ENCODE results near the gene PCSK2.
"Not testable (repeated sequence)": the region's sequence is repeated elsewhere in the genome, so short reads cannot be mapped to it uniquely, and the experiment has no call there.

PCSK2 gene

GRCh38 chr20:17226410-17227218 lies at the start of gene PCSK2:
TSS of gene PCSK2 (plus strand) at chr20:17227040. CDS start at chr20:17227306, 266 bp downstream.
- no peak for DNase-seq (ENCODE audit: low read depth)

- no peak for DNase-seq (ENCODE audit: low read depth)
Measured at GRCh38 chr20:17177341-17177740, 49.5 kb upstream of the PCSK2 start.

GRCh38 chr20:17179840-17180239 lies 47.0 kb upstream of the PCSK2 start:
- no peak for DNase-seq (ENCODE audit: low read depth)

- no peak for DNase-seq (ENCODE audit: low read depth)
Measured at GRCh38 chr20:17189976-17190695, 36.7 kb upstream of the PCSK2 start.

GRCh38 chr20:17197041-17197440 lies 29.8 kb upstream of the PCSK2 start:
- DNase-seq (ENCODE audit: low read depth) = no peak

- DNase-seq (ENCODE audit: low read depth) = no peak
Measured at GRCh38 chr20:17202030-17202429, 24.8 kb upstream of the PCSK2 start.

- DNase-seq (ENCODE audit: low read depth) = no peak
Measured at GRCh38 chr20:17202673-17203072, 24.2 kb upstream of the PCSK2 start.

- DNase-seq (ENCODE audit: low read depth) = no peak
Measured at GRCh38 chr20:17205084-17205813, 21.6 kb upstream of the PCSK2 start.

GRCh38 chr20:17210387-17210786 lies 16.5 kb upstream of the PCSK2 start:
- no peak for DNase-seq (ENCODE audit: low read depth)

GRCh38 chr20:17210983-17211382 lies 15.9 kb upstream of the PCSK2 start:
- no peak for DNase-seq (ENCODE audit: low read depth)

GRCh38 chr20:17215167-17215566 lies 11.7 kb upstream of the PCSK2 start:
- no peak for DNase-seq (ENCODE audit: low read depth)

GRCh38 chr20:17219856-17220255 lies 7.0 kb upstream of the PCSK2 start:
- not testable (repeated sequence) for DNase-seq (ENCODE audit: low read depth)

- no peak for DNase-seq (ENCODE audit: low read depth)
Measured at GRCh38 chr20:17223553-17223952, 3.3 kb upstream of the PCSK2 start.

GRCh38 chr20:17225851-17226409 lies 910 bp upstream of the PCSK2 start:
- DNase-seq (ENCODE audit: low read depth) = no peak

- no peak for DNase-seq (ENCODE audit: low read depth)
Measured at GRCh38 chr20:17227219-17227575, 357 bp downstream of the PCSK2 start.

GRCh38 chr20:17227669-17228623 lies 1.1 kb downstream of the PCSK2 start:
- no peak for DNase-seq (ENCODE audit: low read depth)

GRCh38 chr20:17228624-17229061 lies 1.8 kb downstream of the PCSK2 start:
- no peak for DNase-seq (ENCODE audit: low read depth)

- no peak for DNase-seq (ENCODE audit: low read depth)
Measured at GRCh38 chr20:17229256-17229655, 2.4 kb downstream of the PCSK2 start.

GRCh38 chr20:17233626-17234025 lies 6.8 kb downstream of the PCSK2 start:
- no peak for DNase-seq (ENCODE audit: low read depth)

- no peak for DNase-seq (ENCODE audit: low read depth)
Measured at GRCh38 chr20:17236766-17237165, 9.9 kb downstream of the PCSK2 start.

- no peak for DNase-seq (ENCODE audit: low read depth)
Measured at GRCh38 chr20:17248224-17248623, 21.4 kb downstream of the PCSK2 start.

Data from activated T-cell treated with anti-CD3 and anti-CD28 coated beads for 24 hours (primary cell).